MM.1S (cell line): ENCODE results near the gene PRKRA.

Experiments
- DNase-seq: peaks from one replicate; pipeline ENCODE4 v3.0.0-alpha.2; 2015
- H2AFZ ChIP-seq: fragments of 300-600 bp; sonication (generic); 2 replicates; pipeline ENCODE4 v1.6.0; 2016; ENCODE audit warnings: antibody characterized with exemption, low read length
- H3F3A ChIP-seq: fragments of 300-600 bp; sonication (generic); 2 replicates; pipeline ENCODE4 v1.6.1; 2016; ENCODE audit warnings: mild to moderate bottlenecking, antibody characterized with exemption, low read length, moderate library complexity, mixed read lengths; ENCODE audit not compliant: insufficient read depth
- H3K27ac ChIP-seq: fragments of 300-600 bp; sonication (generic); 2 replicates; pipeline ENCODE4 v1.5.1; 2016; ENCODE audit warnings: mild to moderate bottlenecking, low read length
- H3K27me3 ChIP-seq: fragments of 300-600 bp; sonication (generic); replicated peaks from 2 replicates; pipeline ENCODE4 v1.6.0; 2016; ENCODE audit warnings: low read length; ENCODE audit not compliant: insufficient read depth
- H3K36me3 ChIP-seq: fragments of 300-600 bp; sonication (generic); replicated peaks from 2 replicates; pipeline ENCODE4 v1.6.1; 2016; ENCODE audit warnings: mild to moderate bottlenecking, low read length, mixed read lengths; ENCODE audit not compliant: insufficient read depth
- H3K4me1 ChIP-seq: fragments of 300-600 bp; sonication (generic); 2 replicates; pipeline ENCODE4 v1.6.1; 2016; ENCODE audit warnings: low read length, mixed read lengths
- H3K4me2 ChIP-seq: fragments of 300-600 bp; sonication (generic); 2 replicates; pipeline ENCODE4 v1.6.0; 2016; ENCODE audit warnings: low read depth, low read length
- H3K4me3 ChIP-seq: fragments of 300-600 bp; sonication (generic); 2 replicates; pipeline ENCODE4 v1.5.1; 2016; ENCODE audit warnings: low read length, mixed read lengths
- H3K79me2 ChIP-seq: fragments of 300-600 bp; sonication (generic); 2 replicates; pipeline ENCODE4 v1.6.1; 2016; ENCODE audit warnings: mixed run types, low read length, mixed read lengths
- H3K9ac ChIP-seq: fragments of 300-600 bp; sonication (generic); 2 replicates; pipeline ENCODE4 v1.6.1; 2016; ENCODE audit warnings: low read length, mixed read lengths
- H3K9me2 ChIP-seq: fragments of 300-600 bp; sonication (generic); replicated peaks from 2 replicates; pipeline ENCODE4 v1.6.1; 2016; ENCODE audit warnings: mild to moderate bottlenecking, low read length, mixed read lengths; ENCODE audit not compliant: insufficient read depth
- H3K9me3 ChIP-seq: fragments of 300-600 bp; sonication (generic); replicated peaks from 2 replicates; pipeline ENCODE4 v1.6.1; 2016; ENCODE audit warnings: mild to moderate bottlenecking, low read length, mixed read lengths; ENCODE audit not compliant: insufficient read depth
- H4K20me1 ChIP-seq: fragments of 300-600 bp; sonication (generic); 2 replicates; pipeline ENCODE4 v1.6.1; 2016; ENCODE audit warnings: mild to moderate bottlenecking, low read length, moderate library complexity, mixed read lengths; ENCODE audit not compliant: insufficient read depth
- EZH2 ChIP-seq: fragments of 300-600 bp; sonication (generic); optimal IDR thresholded peaks from 2 replicates; pipeline ENCODE3; 2017; ENCODE audit warnings: low read depth, mild to moderate bottlenecking, antibody characterized with exemption, low read length, mixed read lengths
- EZH2phosphoT487 ChIP-seq: fragments of 300-600 bp; sonication (generic); IDR thresholded peaks from 2 replicates; pipeline ENCODE4 v1.6.1; 2018; ENCODE audit warnings: antibody characterized with exemption, low read length
- TF ChIP-seq, protein P1 (sequence below): fragments of 300-600 bp; sonication (generic); IDR thresholded peaks from 2 replicates; pipeline ENCODE4 v1.5.1; 2016; ENCODE audit warnings: antibody characterized with exemption, low read length, mixed read lengths

PRKRA gene

DNA sequence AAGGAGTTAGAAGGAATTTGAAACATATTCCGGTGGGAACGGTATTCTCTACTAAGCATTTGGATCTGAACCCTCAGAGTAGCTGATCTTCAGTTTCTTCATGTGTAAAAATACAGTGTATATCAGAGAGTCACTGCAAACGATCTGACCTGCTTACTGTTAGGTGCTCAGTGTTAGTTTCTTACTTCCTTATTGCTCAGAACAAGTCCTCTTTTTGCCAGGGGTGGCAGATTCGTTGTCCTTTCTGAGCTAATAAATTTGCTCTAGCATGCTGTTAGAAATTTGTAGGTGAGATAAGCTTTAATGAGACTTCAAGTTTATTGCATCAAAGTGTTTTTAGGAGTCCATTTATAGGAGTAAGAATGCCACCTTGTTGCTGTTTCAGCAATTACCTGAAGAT is 45.1 kb upstream of the PRKRA start:
- DNase-seq: no peak
- Histone ChIP-seq H3F3A (no peaks in the 10 kb centered on the region), H3K9me3 (no peaks in the 10 kb centered on the region), H3K36me3 (peaks cover 12% of the 10 kb centered on the region; the same call in 1 of the 2 replicates), H3K27ac (0 out of 2 replicates have a peak overlapping the region, but pooled peaks have one; percentile 9), H3K9me2 (no peaks in the 10 kb centered on the region), H3K79me2 (no peaks in the 10 kb centered on the region), H4K20me1 (no peaks in the 10 kb centered on the region; the same call in 1 of the 2 replicates), H3K4me1 (peaks cover 19% of the 10 kb centered on the region), H2AFZ (no peak overlapping the region), H3K9ac (no peak overlapping the region), H3K27me3 (no peaks in the 10 kb centered on the region), H3K4me2 (peak overlapping the region; percentile 28; the same call in 1 of the 2 replicates), H3K4me3 (no peak overlapping the region)
- TF ChIP-seq, protein P1, sequence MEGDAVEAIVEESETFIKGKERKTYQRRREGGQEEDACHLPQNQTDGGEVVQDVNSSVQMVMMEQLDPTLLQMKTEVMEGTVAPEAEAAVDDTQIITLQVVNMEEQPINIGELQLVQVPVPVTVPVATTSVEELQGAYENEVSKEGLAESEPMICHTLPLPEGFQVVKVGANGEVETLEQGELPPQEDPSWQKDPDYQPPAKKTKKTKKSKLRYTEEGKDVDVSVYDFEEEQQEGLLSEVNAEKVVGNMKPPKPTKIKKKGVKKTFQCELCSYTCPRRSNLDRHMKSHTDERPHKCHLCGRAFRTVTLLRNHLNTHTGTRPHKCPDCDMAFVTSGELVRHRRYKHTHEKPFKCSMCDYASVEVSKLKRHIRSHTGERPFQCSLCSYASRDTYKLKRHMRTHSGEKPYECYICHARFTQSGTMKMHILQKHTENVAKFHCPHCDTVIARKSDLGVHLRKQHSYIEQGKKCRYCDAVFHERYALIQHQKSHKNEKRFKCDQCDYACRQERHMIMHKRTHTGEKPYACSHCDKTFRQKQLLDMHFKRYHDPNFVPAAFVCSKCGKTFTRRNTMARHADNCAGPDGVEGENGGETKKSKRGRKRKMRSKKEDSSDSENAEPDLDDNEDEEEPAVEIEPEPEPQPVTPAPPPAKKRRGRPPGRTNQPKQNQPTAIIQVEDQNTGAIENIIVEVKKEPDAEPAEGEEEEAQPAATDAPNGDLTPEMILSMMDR: no peak
- TF ChIP-seq EZH2 (no peak), EZH2phosphoT487 (no peak)

DNA sequence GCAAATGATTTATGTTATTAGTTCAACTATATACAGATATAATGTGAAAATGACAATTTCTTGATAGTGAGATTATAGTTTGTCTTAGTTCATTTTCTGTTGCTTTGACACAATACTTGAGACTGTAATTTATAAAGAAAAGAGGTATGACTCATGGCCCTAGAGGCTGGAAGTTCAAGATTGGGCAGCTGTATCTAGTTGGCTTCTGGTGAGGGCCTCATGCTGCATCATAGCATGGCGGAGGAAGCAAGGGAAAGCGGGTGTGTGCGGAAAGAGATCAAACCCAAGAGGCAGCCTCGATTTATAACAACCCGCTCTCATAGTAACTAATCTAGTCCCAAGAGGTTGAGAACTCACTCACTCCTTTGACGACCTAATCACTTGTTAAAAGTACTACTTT is 40.6 kb upstream of the PRKRA start:
- peaks cover 5% of the 10 kb centered on the region for H3K79me2 ChIP-seq
- no peak overlapping the region for H2AFZ ChIP-seq
- TF ChIP-seq EZH2 (no peak), EZH2phosphoT487 (no peak)
- TF ChIP-seq, protein P1: no peak
- no peak overlapping the region for H3K9ac ChIP-seq
- H3K9me3 ChIP-seq: no peaks in the 10 kb centered on the region
- H3K27ac ChIP-seq: no peak overlapping the region
- H3F3A ChIP-seq: no peaks in the 10 kb centered on the region
- H3K36me3 ChIP-seq: peaks cover 15% of the 10 kb centered on the region; the same call in 1 of the 2 replicates
- H3K9me2 ChIP-seq: no peaks in the 10 kb centered on the region
- H3K4me2 ChIP-seq: no peak overlapping the region
- no peaks in the 10 kb centered on the region for H3K27me3 ChIP-seq
- H4K20me1 ChIP-seq: no peaks in the 10 kb centered on the region
- H3K4me1 ChIP-seq: peaks cover 12% of the 10 kb centered on the region
- no peak overlapping the region for H3K4me3 ChIP-seq
- DNase-seq: no peak

DNA sequence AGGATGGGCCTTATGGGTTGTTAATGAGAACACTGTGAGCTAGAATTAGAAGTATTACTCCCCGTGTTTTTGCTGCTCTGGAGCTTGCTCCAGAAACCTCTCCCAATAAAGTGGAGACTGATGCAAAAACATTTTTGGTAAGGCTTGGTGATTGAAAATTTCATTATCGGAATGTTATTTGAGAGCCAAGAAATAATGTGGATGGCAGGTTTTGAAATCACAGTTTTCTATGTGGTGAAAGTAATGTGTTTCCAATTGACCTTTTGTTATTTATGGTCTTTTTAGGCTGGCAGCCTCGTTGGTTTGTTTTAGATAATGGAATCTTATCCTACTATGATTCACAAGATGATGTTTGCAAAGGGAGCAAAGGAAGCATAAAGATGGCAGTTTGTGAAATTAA is 34.4 kb upstream of the PRKRA start:
- Histone ChIP-seq H2AFZ (no peak overlapping the region), H3K9ac (no peak overlapping the region), H3K27ac (no peak overlapping the region), H4K20me1 (no peaks in the 10 kb centered on the region), H3K4me3 (no peak overlapping the region), H3K36me3 (0 out of 2 replicates have a peak, but pooled peaks cover 5% of the 10 kb centered on the region), H3K9me2 (no peaks in the 10 kb centered on the region), H3F3A (no peaks in the 10 kb centered on the region), H3K79me2 (peaks cover 60% of the 10 kb centered on the region), H3K4me1 (peaks cover 14% of the 10 kb centered on the region), H3K4me2 (no peak overlapping the region), H3K27me3 (no peaks in the 10 kb centered on the region), H3K9me3 (no peaks in the 10 kb centered on the region)
- TF ChIP-seq EZH2phosphoT487: no peak
- TF ChIP-seq, protein P1: no peak
- TF ChIP-seq EZH2: no peak
- no peak for DNase-seq
